ENCODE measurements around the gene KIAA1549. TPM values are rescaled to one million over a fixed set of nuclear protein-coding genes. Genes with fewer than 3 reads are reported as not detected.

The KIAA1549 gene
- total and polyA plus RNA-seq, 9 of the 15 experiments (the other 6 are each of a cell fraction or from before 2014, with no cell fraction given): 0.01 to 0.29 (median 0.07) TPM

GRCh38 chr7:138911007-138911406 is 70.2 kb downstream of the KIAA1549 start:
- POLR2A ChIA-PET: no interaction called here
- Histone ChIP-seq H2AFZ (ENCODE audit: low read depth, low read length) (no peak overlapping the region), H4K20me1 (replicated peaks; ENCODE audit: control insufficient read depth, insufficient read depth, low read length) (no peaks in the 10 kb centered on the region; the same call in none of the 2 replicates), H3K27ac (ENCODE audit: extremely low read depth, low read depth, low read length) (no peak overlapping the region), H3K4me2 (ENCODE audit: insufficient read depth, low read length) (no peak overlapping the region), H3K27me3 (ENCODE audit: control insufficient read depth in 2 of 2, insufficient read depth in 2 of 2, low read length in 2 of 2) (peaks cover 57 to 69% of the 10 kb centered on the region in 2 experiments; a peak in 4 of 5 replicates), H3K9me1 (ENCODE audit: control insufficient read depth, insufficient read depth, low read length) (no peaks in the 10 kb centered on the region), H3K9me3 (replicated peaks; ENCODE audit: control insufficient read depth, insufficient read depth, low read depth, low read length) (no peaks in the 10 kb centered on the region), H3K79me2 (ENCODE audit: control insufficient read depth, insufficient read depth, low read length) (no peaks in the 10 kb centered on the region), H3K4me3 (no peak overlapping the region), H3K4me1 (replicated peaks in 1 of 2; ENCODE audit: control insufficient read depth in 2 of 2, insufficient read depth in 2 of 2, low read length in 2 of 2) (no peaks in the 10 kb centered on the region), H3K9ac (ENCODE audit: insufficient read depth in 1 of 2, low read depth in 2 of 2, low read length in 2 of 2) (no peak overlapping the region), H3K36me3 (ENCODE audit: control insufficient read depth, insufficient read depth, low read length) (no peaks in the 10 kb centered on the region)
- no peak for FAIRE-seq
- intact Hi-C loops (cut with micrococcal nuclease) (no loop called here), in situ Hi-C loops (cut with MboI) (no loop called here)
- CTCF ChIA-PET (ENCODE audit: low intra/inter-chr PET ratio): no interaction called here
- under 1% methylated on average over 6 of the region's 6 CpGs for WGBS (ENCODE audit: insufficient coverage, low coverage, missing lambda C conversion rate)
- ATAC-seq: no peak
- BruUV-seq (replicated peaks): no TSS peak
- no peak for DNase-seq (ENCODE audit: extremely low read depth in 1 of 4, low spot score in 3 of 4)
- no peak for TF ChIP-seq CHD7 (IDR thresholded peaks at IDR 0.05; ENCODE audit: low read depth, low read length)
